H4 (cell line): ENCODE data around the gene ZNF486. TPM values are rescaled to one million over a fixed set of nuclear protein-coding genes. Genes with fewer than 3 reads are reported as not detected.
A peak's percentile ranks its signal among the peaks of the same experiment; 100 is the strongest.
"Not testable (repeated sequence)": the region's sequence is repeated elsewhere in the genome, so short reads cannot be mapped to it uniquely, and the experiment has no call there.

Experiments used
- DNase-seq: peaks from one replicate; pipeline ENCODE4 v3.0.0-alpha.2; 2015; ENCODE audit warnings: low spot score
- total RNA-seq: library from RNA; depleted of rRNA; stranded (reverse); fragments of >200 nt; shearing (Covaris generic); gene quantifications from 2 replicates; pipeline ENCODE4 v1.2.3, GENCODE V29; 2014; rRNA removed

Gene ZNF486
- total RNA-seq, 1 experiment from 2014 or later, result 12.0 TPM

GRCh38 chr19:20233105-20233504 lies 66.1 kb downstream of the ZNF486 start:
- no peak for DNase-seq

- no peak for DNase-seq
Observed at GRCh38 chr19:20235156-20235555, 68.1 kb downstream of the ZNF486 start.

- DNase-seq, result peak; percentile 89
Observed at GRCh38 chr19:20237773-20238623, 71.0 kb downstream of the ZNF486 start.

- no peak for DNase-seq
Observed at GRCh38 chr19:20243629-20244028, 76.6 kb downstream of the ZNF486 start.

- DNase-seq, result no peak
Observed at GRCh38 chr19:20244356-20244755, 77.3 kb downstream of the ZNF486 start.

- DNase-seq, result no peak
Observed at GRCh38 chr19:20245309-20245708, 78.3 kb downstream of the ZNF486 start.

GRCh38 chr19:20247016-20247683 lies 80.1 kb downstream of the ZNF486 start:
- no peak for DNase-seq

GRCh38 chr19:20248258-20248657 lies 81.2 kb downstream of the ZNF486 start:
- not testable (repeated sequence) for DNase-seq

Other genes with a start within 250 kb of the ZNF486 start
- gene ZNF682, start 127.7 kb upstream of the ZNF486 start, total RNA-seq, result 2.1 and 15.0 TPM in 2 replicates
- gene ZNF90, start 89.2 kb upstream of the ZNF486 start, total RNA-seq, result 1.7 and 2.6 TPM in 2 replicates